GM12878 (cell line): Measurements from ENCODE around the gene SYK. TPM values are rescaled to one million over a fixed set of nuclear protein-coding genes. Genes with fewer than 3 reads are reported as not detected.

Source experiments
- ATAC-seq: fragments of 200-7000 bp; cut with Tn5 transposase; 3 replicates; pipeline ENCODE4 v1.9.1; 2020; ENCODE audit warnings: mild to moderate bottlenecking, moderate library complexity
- BruUV-seq: library from RNA; stranded (reverse); fragments of 400-500 nt; replicated peaks from 2 replicates; lab custom pipeline; 2021; lab: Mats Ljungman, UMichigan
- CTCF ChIA-PET: fragments of 300-600 bp; sonication (Branson Sonifier 250); formaldehyde crosslinking; extraction: SDS; loops from one replicate; lab custom pipeline; 2021; ENCODE audit warnings: inconsistent platforms; lab: Yijun Ruan, JAX
- POLR2A ChIA-PET: fragments of 350-600 bp; formaldehyde crosslinking; extraction: SDS; loops from one replicate; lab custom pipeline; 2021; ENCODE audit warnings: inconsistent platforms; lab: Charles Lee
- RAD21 ChIA-PET: fragments of 300-600 bp; sonication (Branson Sonifier 250); formaldehyde crosslinking; loops from one replicate; lab custom pipeline; 2023; ENCODE audit warnings: antibody characterized with exemption; ENCODE audit not compliant: unreplicated experiment; lab: Charles Lee
- SMC1A ChIA-PET: fragments of 300-600 bp; sonication (Branson Sonifier 250); formaldehyde crosslinking; loops from one replicate; lab custom pipeline; 2023; ENCODE audit not compliant: unreplicated experiment, uncharacterized antibody; lab: Charles Lee
- DNase-seq: peaks from one replicate; pipeline ENCODE4 v3.0.0-alpha.2; 2011; ENCODE audit warnings: low read depth, low spot score
- FAIRE-seq: peaks from 3 replicates; lab custom pipeline; 2011; peaks lifted over from hg19 to GRCh38; lab: Jason Lieb, UNC
- H2AFZ ChIP-seq: 2 replicates; pipeline ENCODE4 v1.6.0; 2011; ENCODE audit warnings: low read depth, low read length, control low read depth; ENCODE audit not compliant: control insufficient read depth
- H3K27ac ChIP-seq: 2 replicates; pipeline ENCODE4 v1.5.1; 2011; ENCODE audit warnings: control low read depth; ENCODE audit not compliant: control insufficient read depth, insufficient read depth
- H3K27me3 ChIP-seq, 2 experiments: replicated peaks in 1 of 2; 2 replicates each; pipeline versions ENCODE4 v1.6.0 to v1.6.1; 2011; ENCODE audit warnings: low read length in 1 of 2; ENCODE audit not compliant: control insufficient read depth in 2 of 2, insufficient read depth in 2 of 2
- H3K36me3 ChIP-seq, 2 experiments: 2 replicates each; pipeline ENCODE4 v1.5.1; 2011; ENCODE audit warnings: low read length in 1 of 2; ENCODE audit not compliant: control insufficient read depth in 2 of 2, insufficient read depth in 2 of 2
- H3K4me1 ChIP-seq: 2 replicates; pipeline ENCODE4 v1.6.1; 2011; ENCODE audit warnings: mild to moderate bottlenecking, low read length, moderate library complexity, mixed read lengths; ENCODE audit not compliant: control insufficient read depth, insufficient read depth
- H3K4me2 ChIP-seq: 2 replicates; pipeline ENCODE4 v1.6.0; 2011; ENCODE audit warnings: control low read depth; ENCODE audit not compliant: control insufficient read depth, insufficient read depth
- H3K4me3 ChIP-seq: fragments of 200-600 bp; sonication (generic); 2 replicates; pipeline ENCODE4 v1.5.1; 2016
- H3K79me2 ChIP-seq: 2 replicates; pipeline ENCODE4 v1.6.0; 2011; ENCODE audit warnings: low read length; ENCODE audit not compliant: control insufficient read depth, insufficient read depth
- H3K9ac ChIP-seq: 2 replicates; pipeline ENCODE4 v1.8.0; 2011; ENCODE audit warnings: low read length, control low read depth, mixed read lengths; ENCODE audit not compliant: control insufficient read depth, insufficient read depth
- H3K9me3 ChIP-seq: replicated peaks from 3 replicates; pipeline ENCODE4 v1.5.1; 2011; ENCODE audit warnings: mild to moderate bottlenecking, low read length; ENCODE audit not compliant: control insufficient read depth, insufficient read depth
- H4K20me1 ChIP-seq: 2 replicates; pipeline ENCODE4 v1.6.0; 2011; ENCODE audit not compliant: control insufficient read depth, insufficient read depth
- CBX3 ChIP-seq: fragments of 200-600 bp; sonication (generic); IDR thresholded peaks from 2 replicates; pipeline ENCODE4 v1.6.1; 2016; ENCODE audit warnings: low read depth, borderline replicate concordance
- EP300 ChIP-seq, 2 experiments: fragments of 150-350 bp in 1 of 2; IDR thresholded peaks; 2 replicates each; pipeline ENCODE4 v1.6.1; 2011 to 2012; ENCODE audit warnings: low read depth in 2 of 2, low read length in 2 of 2, borderline replicate concordance in 1 of 2, improper control_type of control experiment in 1 of 2, inconsistent platforms in 1 of 2; ENCODE audit not compliant: control insufficient read depth in 1 of 2
- ETV6 ChIP-seq, 2 experiments: fragments of 450-650 bp in 1 of 2; IDR thresholded peaks in 1 of 2; conservative IDR thresholded peaks in 1 of 2; 2 replicates each; pipeline ENCODE4 v1.6.1; 2014; ENCODE audit warnings: antibody characterized with exemption in 1 of 2, borderline replicate concordance in 1 of 2, low read depth in 1 of 2, mild to moderate bottlenecking in 1 of 2, moderate library complexity in 1 of 2
- EZH2 ChIP-seq: IDR thresholded peaks from 2 replicates; pipeline ENCODE4 v1.6.1; 2012; ENCODE audit warnings: low read depth, mild to moderate bottlenecking, control low read depth, inconsistent platforms, low read length, borderline replicate concordance; ENCODE audit not compliant: control insufficient read depth
- KLF5 ChIP-seq: fragments of 450-650 bp; IDR thresholded peaks from 2 replicates; pipeline ENCODE4 v1.6.1; 2014; ENCODE audit warnings: mild to moderate bottlenecking; ENCODE audit not compliant: partially characterized antibody
- NR2C1 ChIP-seq: fragments of 450-650 bp; IDR thresholded peaks from 2 replicates; pipeline ENCODE4 v1.6.1; 2017; ENCODE audit warnings: antibody characterized with exemption, mild to moderate bottlenecking, moderate library complexity
- NRF1 ChIP-seq: conservative IDR thresholded peaks from 2 replicates; pipeline ENCODE4 v1.6.1; 2011; ENCODE audit warnings: mild to moderate bottlenecking, low read depth, low read length, improper control_type of control experiment
- POLR2AphosphoS2 ChIP-seq: IDR thresholded peaks from 2 replicates; pipeline ENCODE4 v1.6.1; 2011; ENCODE audit warnings: low read depth, mild to moderate bottlenecking, low read length, improper control_type of control experiment, moderate library complexity
- RAD21 ChIP-seq: IDR thresholded peaks from 2 replicates; pipeline ENCODE4 v1.6.1; 2011; ENCODE audit warnings: mild to moderate bottlenecking, low read depth, low read length, moderate library complexity; ENCODE audit not compliant: insufficient read depth
- SP1 ChIP-seq: IDR thresholded peaks from one replicate; pipeline ENCODE4 v1.6.1; 2011; ENCODE audit warnings: low read depth, low read length
- TCF12 ChIP-seq: IDR thresholded peaks from 2 replicates; pipeline ENCODE4 v1.6.1; 2011; ENCODE audit warnings: low read depth, mild to moderate bottlenecking, low read length
- TCF3 ChIP-seq: IDR thresholded peaks from 2 replicates; pipeline ENCODE4 v1.6.1; 2012; ENCODE audit warnings: low read depth, mild to moderate bottlenecking, low read length, borderline replicate concordance; ENCODE audit not compliant: insufficient read depth
- WRNIP1 ChIP-seq: IDR thresholded peaks from 2 replicates; pipeline ENCODE4 v1.6.1; 2011; ENCODE audit warnings: low read depth, low read length, improper control_type of control experiment, borderline replicate concordance
- WGBS: methylation state at CpG from one replicate; pipeline ENCODE4 v1.1.6; 2016; ENCODE audit warnings: low lambda C conversion rate; ENCODE audit not compliant: insufficient replicate concordance, insufficient coverage; ENCODE audit errors: missing lambda C conversion rate; 5-methylcytosine and 5-hydroxymethylcytosine counted together
- in situ Hi-C: fragments of 300-500 bp; cut with MboI; formaldehyde crosslinking; loops from 9 replicates; pipeline ENCODE4 v1.14.3; 2018; ENCODE audit warnings: mixed read lengths
- intact Hi-C: fragments of 100-400 bp; cut with micrococcal nuclease; formaldehyde crosslinking; loops from one replicate; pipeline ENCODE4 v1.14.2; 2022; ENCODE audit not compliant: unreplicated experiment
- polyA plus RNA-seq, 11 experiments: library from polyadenylated mRNA; depleted of rRNA in 4 of 11; unstranded in 6 of 11; stranded (reverse) in 5 of 11; fragments of >200 nt; fragmentation: Nextera tagmentation in 4 of 11; fragmentation: Illumina TruSeq in 1 of 11; extraction: Ambion mirVana in 4 of 11; extraction: Trizol in 1 of 11; gene quantifications; 1 replicate in 1 of 11; 2 replicates in 10 of 11; pipeline versions ENCODE4 v1.2.1 to v1.2.3, GENCODE V29; 2011 to 2016; ENCODE audit warnings: inconsistent platforms in 2 of 11, missing spikeins in 2 of 11, low read depth in 1 of 11
- total RNA-seq, 4 experiments: library from RNA; depleted of rRNA in 3 of 4; stranded (reverse); fragments of >200 nt in 3 of 4; fragmentation: Illumina TruSeq in 1 of 4; extraction: Trizol in 1 of 4; gene quantifications; 2 replicates each; pipeline versions ENCODE4 v1.2.1 to v1.2.3, GENCODE V29; 2013 to 2021
- TF ChIP-seq, protein P1 (sequence below): IDR thresholded peaks from 2 replicates; pipeline ENCODE4 v1.6.1; 2011; ENCODE audit warnings: low read depth, mild to moderate bottlenecking, low read length, moderate library complexity, borderline replicate concordance; ENCODE audit errors: extremely low read depth
- TF ChIP-seq, protein P2 (sequence below): IDR thresholded peaks from 2 replicates; pipeline ENCODE4 v1.6.1; 2012; ENCODE audit warnings: improper control_type of control experiment, low read depth, low read length; ENCODE audit not compliant: insufficient replicate concordance

Gene SYK
- total and polyA plus RNA-seq, 10 of the 15 experiments (the other 5 are each of a cell fraction or from before 2014, with no cell fraction given), result 6.5 to 135 (median 68.8) TPM

DNA sequence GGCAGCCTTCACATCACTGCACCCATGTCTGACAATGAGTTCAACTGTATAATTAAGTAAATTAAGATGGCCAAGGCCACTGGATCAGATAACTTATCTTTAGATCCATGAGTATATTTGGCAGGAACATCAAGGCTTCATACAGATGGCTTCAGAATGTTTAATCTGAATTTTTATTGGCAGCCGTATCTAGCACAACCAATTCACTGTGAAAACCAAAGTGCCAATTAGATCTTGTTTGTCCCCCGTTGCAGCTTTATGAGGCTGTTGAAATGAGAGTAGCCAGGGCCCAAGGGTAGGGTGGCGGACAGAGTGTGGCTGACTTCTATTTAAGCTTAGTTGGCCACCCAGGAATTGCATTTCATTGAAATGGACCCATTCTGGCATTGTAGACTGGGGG, 137.7 kb downstream of the SYK start:
- no peak overlapping the region for H2AFZ ChIP-seq
- ChIA-PET RAD21 (no interaction called here), SMC1A (no interaction called here), CTCF (interaction anchor here (1.0 kb wide), 1 partner anchor 24 kb away, joined by 4 read pairs; no protein-coding TSS in a partner anchor), POLR2A (no interaction called here)
- no peak for ATAC-seq
- 19% methylated on average over 3 of the region's 3 CpGs for WGBS
- no peaks in the 10 kb centered on the region; a peak in 1 of 4 replicates for H3K27me3 ChIP-seq
- no peak for FAIRE-seq
- no peaks in the 10 kb centered on the region for H3K79me2 ChIP-seq
- H4K20me1 ChIP-seq, result no peaks in the 10 kb centered on the region
- peaks cover 7% of the 10 kb centered on the region; the same call in 2 of the 3 replicates for H3K9me3 ChIP-seq
- no TSS peak for BruUV-seq
- DNase-seq, result no peak
- in situ Hi-C loops, result no loop called here
- H3K9ac ChIP-seq, result no peak overlapping the region
- H3K27ac ChIP-seq, result no peak overlapping the region
- intact Hi-C loops, result no loop called here
- H3K4me2 ChIP-seq, result no peak overlapping the region
- no peak overlapping the region for H3K4me3 ChIP-seq
- no peaks in the 10 kb centered on the region for H3K36me3 ChIP-seq
- peaks cover 10% of the 10 kb centered on the region for H3K4me1 ChIP-seq
- no peak for TF ChIP-seq EZH2
- TF ChIP-seq TCF12, result no peak
- TF ChIP-seq, protein P1, sequence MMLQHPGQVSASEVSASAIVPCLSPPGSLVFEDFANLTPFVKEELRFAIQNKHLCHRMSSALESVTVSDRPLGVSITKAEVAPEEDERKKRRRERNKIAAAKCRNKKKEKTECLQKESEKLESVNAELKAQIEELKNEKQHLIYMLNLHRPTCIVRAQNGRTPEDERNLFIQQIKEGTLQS, result no peak
- no peak for TF ChIP-seq WRNIP1
- no peak for TF ChIP-seq SP1
- no peak for TF ChIP-seq KLF5
- TF ChIP-seq TCF3, result no peak
- no peak for TF ChIP-seq ETV6 (conservative IDR thresholded peaks at IDR 0.05 in 1 of 2, IDR thresholded peaks at IDR 0.05 in 1 of 2; ENCODE audit: borderline replicate concordance in 1 of 2, low read depth in 1 of 2)
- no peak for TF ChIP-seq RAD21
- TF ChIP-seq NRF1, result no peak
- no peak for TF ChIP-seq POLR2AphosphoS2
- TF ChIP-seq, protein P2, sequence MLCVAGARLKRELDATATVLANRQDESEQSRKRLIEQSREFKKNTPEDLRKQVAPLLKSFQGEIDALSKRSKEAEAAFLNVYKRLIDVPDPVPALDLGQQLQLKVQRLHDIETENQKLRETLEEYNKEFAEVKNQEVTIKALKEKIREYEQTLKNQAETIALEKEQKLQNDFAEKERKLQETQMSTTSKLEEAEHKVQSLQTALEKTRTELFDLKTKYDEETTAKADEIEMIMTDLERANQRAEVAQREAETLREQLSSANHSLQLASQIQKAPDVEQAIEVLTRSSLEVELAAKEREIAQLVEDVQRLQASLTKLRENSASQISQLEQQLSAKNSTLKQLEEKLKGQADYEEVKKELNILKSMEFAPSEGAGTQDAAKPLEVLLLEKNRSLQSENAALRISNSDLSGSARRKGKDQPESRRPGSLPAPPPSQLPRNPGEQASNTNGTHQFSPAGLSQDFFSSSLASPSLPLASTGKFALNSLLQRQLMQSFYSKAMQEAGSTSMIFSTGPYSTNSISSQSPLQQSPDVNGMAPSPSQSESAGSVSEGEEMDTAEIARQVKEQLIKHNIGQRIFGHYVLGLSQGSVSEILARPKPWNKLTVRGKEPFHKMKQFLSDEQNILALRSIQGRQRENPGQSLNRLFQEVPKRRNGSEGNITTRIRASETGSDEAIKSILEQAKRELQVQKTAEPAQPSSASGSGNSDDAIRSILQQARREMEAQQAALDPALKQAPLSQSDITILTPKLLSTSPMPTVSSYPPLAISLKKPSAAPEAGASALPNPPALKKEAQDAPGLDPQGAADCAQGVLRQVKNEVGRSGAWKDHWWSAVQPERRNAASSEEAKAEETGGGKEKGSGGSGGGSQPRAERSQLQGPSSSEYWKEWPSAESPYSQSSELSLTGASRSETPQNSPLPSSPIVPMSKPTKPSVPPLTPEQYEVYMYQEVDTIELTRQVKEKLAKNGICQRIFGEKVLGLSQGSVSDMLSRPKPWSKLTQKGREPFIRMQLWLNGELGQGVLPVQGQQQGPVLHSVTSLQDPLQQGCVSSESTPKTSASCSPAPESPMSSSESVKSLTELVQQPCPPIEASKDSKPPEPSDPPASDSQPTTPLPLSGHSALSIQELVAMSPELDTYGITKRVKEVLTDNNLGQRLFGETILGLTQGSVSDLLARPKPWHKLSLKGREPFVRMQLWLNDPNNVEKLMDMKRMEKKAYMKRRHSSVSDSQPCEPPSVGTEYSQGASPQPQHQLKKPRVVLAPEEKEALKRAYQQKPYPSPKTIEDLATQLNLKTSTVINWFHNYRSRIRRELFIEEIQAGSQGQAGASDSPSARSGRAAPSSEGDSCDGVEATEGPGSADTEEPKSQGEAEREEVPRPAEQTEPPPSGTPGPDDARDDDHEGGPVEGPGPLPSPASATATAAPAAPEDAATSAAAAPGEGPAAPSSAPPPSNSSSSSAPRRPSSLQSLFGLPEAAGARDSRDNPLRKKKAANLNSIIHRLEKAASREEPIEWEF, result no peak
- TF ChIP-seq NR2C1, result no peak
- TF ChIP-seq EP300 (IDR thresholded peaks at IDR 0.05; ENCODE audit: borderline replicate concordance in 1 of 2, control insufficient read depth in 1 of 2, low read depth in 2 of 2, low read length in 2 of 2), result no peak
- TF ChIP-seq CBX3, result no peak
